Coronary artery (tissue), 2 donors: ENCODE results near the gene CCDC38.
A peak's percentile ranks its signal among the peaks of the same experiment; 100 is the strongest.

Experiments used
- DNase-seq: peaks from one replicate; pipeline ENCODE4 v3.0.0-alpha.2; 2017; ENCODE audit warnings: low spot score
- H3K27ac ChIP-seq, 2 donors: fragments of 200-600 bp; sonication (generic); one replicate each; pipeline ENCODE4 v1.5.1; 2016 to 2019
- H3K4me3 ChIP-seq: fragments of 200-600 bp; sonication (generic); 2 replicates; pipeline ENCODE4 v1.5.1; 2016; ENCODE audit warnings: mild to moderate bottlenecking, moderate library complexity
- TF ChIP-seq, protein P1 (sequence below): fragments of 200-600 bp; sonication (generic); IDR thresholded peaks from one replicate; pipeline ENCODE4 v1.5.1; 2019; ENCODE audit warnings: antibody characterized with exemption

Gene CCDC38

DNA sequence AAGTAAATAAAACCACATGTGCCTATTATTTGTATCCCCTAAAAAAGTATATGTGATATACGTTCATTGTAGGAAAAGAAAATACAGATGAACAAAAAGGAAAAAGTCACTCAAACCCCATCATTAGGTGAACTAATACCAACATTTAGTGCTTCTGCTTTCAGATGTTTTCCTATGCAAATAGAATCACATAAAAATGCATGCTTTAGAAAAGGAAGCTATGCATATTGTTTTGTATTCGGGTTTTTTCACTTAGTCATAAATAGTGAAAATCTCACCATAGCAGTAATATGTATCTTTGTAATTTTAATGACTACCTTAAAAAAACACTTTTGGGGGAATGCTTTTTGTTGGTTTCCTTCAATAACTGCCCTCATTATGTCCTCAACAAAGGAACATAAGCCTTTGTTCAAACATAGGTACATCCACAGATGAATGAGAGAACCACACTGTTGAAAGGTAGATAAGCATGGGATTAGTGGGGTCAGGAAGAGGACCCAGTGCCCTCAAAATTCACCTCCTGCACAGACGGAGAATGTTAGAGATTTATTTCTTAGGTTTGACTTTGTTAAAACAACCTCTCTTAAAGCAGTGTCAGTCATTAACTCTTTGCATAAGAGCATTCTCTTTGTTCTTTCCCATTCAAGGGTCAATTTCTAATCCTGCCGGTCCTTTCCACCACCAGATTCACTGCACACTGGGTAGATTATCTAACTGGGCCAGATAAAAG is 7.2 kb upstream of the CCDC38 start:
- DNase-seq = no peak
- H3K27ac ChIP-seq = no peak overlapping the region
- no peak overlapping the region for H3K4me3 ChIP-seq
- TF ChIP-seq, protein P1, sequence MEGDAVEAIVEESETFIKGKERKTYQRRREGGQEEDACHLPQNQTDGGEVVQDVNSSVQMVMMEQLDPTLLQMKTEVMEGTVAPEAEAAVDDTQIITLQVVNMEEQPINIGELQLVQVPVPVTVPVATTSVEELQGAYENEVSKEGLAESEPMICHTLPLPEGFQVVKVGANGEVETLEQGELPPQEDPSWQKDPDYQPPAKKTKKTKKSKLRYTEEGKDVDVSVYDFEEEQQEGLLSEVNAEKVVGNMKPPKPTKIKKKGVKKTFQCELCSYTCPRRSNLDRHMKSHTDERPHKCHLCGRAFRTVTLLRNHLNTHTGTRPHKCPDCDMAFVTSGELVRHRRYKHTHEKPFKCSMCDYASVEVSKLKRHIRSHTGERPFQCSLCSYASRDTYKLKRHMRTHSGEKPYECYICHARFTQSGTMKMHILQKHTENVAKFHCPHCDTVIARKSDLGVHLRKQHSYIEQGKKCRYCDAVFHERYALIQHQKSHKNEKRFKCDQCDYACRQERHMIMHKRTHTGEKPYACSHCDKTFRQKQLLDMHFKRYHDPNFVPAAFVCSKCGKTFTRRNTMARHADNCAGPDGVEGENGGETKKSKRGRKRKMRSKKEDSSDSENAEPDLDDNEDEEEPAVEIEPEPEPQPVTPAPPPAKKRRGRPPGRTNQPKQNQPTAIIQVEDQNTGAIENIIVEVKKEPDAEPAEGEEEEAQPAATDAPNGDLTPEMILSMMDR = no peak

DNA sequence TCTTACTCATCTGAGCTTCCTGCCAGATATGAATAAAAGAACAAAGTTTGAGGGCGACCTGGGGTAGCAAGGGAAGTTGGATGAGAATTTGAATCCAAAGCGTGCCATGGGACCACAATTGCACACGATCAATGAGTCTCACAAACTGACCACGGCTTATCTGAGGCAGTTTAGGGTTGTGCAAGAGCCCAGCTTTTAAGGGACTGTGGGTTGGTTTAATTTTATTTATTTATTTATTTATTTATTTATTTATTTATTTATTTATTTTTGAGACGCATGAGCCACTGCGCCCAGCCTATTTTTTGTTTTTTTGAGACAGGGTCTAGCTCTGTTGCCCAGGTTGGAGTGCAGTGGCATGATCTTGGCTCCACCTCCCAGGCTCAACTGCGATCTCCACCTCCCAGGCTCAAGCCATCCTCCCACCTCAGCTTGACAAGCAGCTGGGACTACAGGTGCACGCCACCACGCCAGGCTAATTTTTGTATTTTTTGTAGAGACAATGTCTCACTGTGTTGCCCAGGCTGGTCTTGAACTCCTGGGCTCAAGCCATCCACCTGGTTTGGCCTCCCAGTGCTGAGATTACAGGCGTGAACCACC is 1.8 kb upstream of the CCDC38 start:
- TF ChIP-seq, protein P1 = no peak
- DNase-seq = no peak
- Histone ChIP-seq H3K4me3 (no peak overlapping the region), H3K27ac (no peak overlapping the region)

DNA sequence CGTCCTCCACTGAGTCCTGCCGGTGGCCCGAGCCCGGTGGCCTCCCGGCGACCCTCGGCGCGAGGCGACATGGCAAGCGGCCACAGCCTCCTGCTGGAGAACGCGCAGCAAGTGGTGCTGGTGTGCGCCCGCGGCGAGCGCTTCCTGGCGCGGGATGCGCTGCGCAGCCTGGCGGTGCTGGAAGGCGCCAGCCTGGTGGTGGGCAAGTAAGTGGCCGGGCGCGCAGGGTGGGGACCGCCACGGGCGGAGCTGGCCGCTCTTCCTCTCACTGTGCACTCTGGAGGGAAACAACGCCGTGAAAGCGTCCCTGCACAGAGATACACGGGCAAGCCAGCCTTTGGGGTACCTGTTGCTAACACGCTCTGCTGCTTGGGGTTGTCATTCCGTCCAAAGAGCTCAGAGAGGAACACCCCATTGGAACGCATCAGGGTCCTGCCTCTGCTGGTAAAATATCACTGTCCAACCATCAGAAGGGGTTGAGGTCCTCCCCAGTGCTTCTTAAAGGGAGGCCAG is 972 bp upstream of the CCDC38 start, which contains the start of gene AMDHD1:
TSS of gene AMDHD1 (plus strand) at position 2 of the 513 bp plus-strand sequence. CDS start at position 70, 68 bp downstream.
- Histone ChIP-seq H3K4me3 (peak within 1 kb of the TSS; percentile 75), H3K27ac (peak within 1 kb of the TSS; percentile 41 to 82)
- TF ChIP-seq, protein P1 = no peak
- DNase-seq = peak; percentile 75

DNA sequence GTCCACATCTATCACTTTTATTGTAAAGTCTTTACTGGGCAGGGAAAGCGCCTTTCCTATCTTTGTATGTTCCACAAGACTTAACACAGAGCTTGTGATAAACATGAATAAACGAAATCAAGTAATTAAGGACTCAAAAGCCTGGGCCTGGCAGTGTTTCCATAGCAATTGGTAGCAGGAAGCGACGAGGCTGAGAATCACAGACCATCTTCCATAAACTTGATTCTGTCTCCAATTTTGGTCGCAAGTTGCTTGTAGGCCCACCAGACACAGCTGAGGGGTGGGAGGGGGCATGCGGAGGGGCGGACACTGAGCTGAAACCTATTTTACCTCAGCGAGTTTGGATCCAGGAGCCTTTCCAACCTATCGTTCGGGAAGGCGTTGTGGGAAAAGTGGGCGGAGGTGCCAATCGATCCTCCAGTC is 302 bp downstream of the CCDC38 start:
- peak overlapping the region; percentile 41 to 82 for H3K27ac ChIP-seq
- H3K4me3 ChIP-seq = peak overlapping the region; percentile 75
- no peak for DNase-seq
- TF ChIP-seq, protein P1 = no peak

DNA sequence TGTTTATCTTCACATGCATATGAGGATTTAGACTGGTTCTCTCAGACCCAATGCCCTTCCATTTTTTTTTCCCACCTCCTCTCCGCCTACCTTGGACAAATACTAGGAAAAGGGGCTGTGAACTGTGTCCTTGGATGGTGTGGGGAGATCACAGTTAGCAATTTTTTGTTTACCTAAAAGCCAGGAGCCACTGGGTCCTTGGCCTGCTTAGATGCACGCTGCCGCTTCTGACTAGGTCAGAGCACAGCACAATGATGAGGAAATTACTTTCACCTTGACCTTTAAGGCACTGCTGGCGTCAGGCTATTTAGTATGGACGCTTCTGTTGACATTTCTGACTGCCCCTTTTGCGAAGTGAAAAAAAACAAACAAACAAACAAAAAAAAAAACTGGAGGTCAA is 1.9 kb downstream of the CCDC38 start:
- H3K27ac ChIP-seq = no peak overlapping the region
- no peak for DNase-seq
- TF ChIP-seq, protein P1 = no peak
- H3K4me3 ChIP-seq = no peak overlapping the region

DNA sequence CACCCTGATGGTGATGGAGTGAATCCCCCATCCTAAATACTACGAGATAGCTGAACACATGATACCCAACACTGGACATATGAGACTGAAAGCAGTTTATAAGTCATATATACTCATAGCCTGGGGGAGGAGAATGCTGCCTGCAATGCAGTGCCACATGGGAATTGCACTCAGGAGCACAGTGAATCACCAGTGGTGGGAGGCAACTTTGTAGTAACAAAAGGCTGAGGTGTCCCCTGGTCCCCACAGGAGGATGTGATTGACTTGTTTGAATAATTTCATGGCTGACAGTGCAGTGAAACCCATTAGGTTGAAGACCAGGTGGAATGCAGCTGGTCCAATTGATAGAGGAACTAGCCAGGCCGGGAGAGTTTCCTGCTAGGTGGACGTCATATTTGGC is 20.2 kb downstream of the CCDC38 start:
- DNase-seq = no peak
- TF ChIP-seq, protein P1 = no peak
- no peak overlapping the region for H3K4me3 ChIP-seq

More for the DNA sequence above, 20.2 kb downstream of the CCDC38 start:
- no peak overlapping the region for H3K27ac ChIP-seq
